HepG2 (cell line): Measurements from ENCODE around the gene RASGRF1. TPM values are rescaled to one million over a fixed set of nuclear protein-coding genes. Genes with fewer than 3 reads are reported as not detected.

Experiments used
- HDAC2 ChIP-seq: sonication (generic); formaldehyde crosslinking; IDR thresholded peaks from 2 replicates; pipeline ENCODE4 v1.4.0; 2020; ENCODE audit warnings: missing genetic modification reagents
- MYPOP ChIP-seq: sonication (generic); formaldehyde crosslinking; IDR thresholded peaks from 2 replicates; pipeline ENCODE4 v1.8.1; 2023; ENCODE audit warnings: mild to moderate bottlenecking, moderate library complexity, missing genetic modification reagents
- SALL1 ChIP-seq: sonication (generic); formaldehyde crosslinking; IDR thresholded peaks from 2 replicates; pipeline ENCODE4 v1.8.0; 2022; ENCODE audit warnings: mild to moderate bottlenecking, missing genetic modification reagents
- ZKSCAN1 ChIP-seq: fragments of 150-350 bp; IDR thresholded peaks from 2 replicates; pipeline ENCODE4 v1.6.1; 2014; ENCODE audit warnings: low read length
- polyA plus RNA-seq, 8 experiments: library from polyadenylated mRNA; depleted of rRNA in 3 of 8; stranded (reverse) in 7 of 8; unstranded in 1 of 8; fragments of >200 nt; fragmentation: Illumina TruSeq in 4 of 8; extraction: Trizol in 4 of 8; gene quantifications; 2 replicates each; pipeline versions ENCODE4 v1.2.1 to v1.2.3, GENCODE V29; 2011 to 2016; ENCODE audit warnings: low read depth in 4 of 8, missing spikeins in 1 of 8, mixed read lengths in 1 of 8; ENCODE audit not compliant: insufficient read depth in 1 of 8
- total RNA-seq, 5 experiments: library from RNA; depleted of rRNA; stranded (reverse); fragments of >200 nt; fragmentation: Illumina TruSeq; extraction: Trizol; gene quantifications; 2 replicates each; pipeline ENCODE4 v1.2.3, GENCODE V29; 2016; ENCODE audit warnings: low read depth in 1 of 5
- TF ChIP-seq, protein P1 (sequence below): sonication (generic); formaldehyde crosslinking; IDR thresholded peaks from 2 replicates; pipeline ENCODE4 v1.4.0; 2020; ENCODE audit warnings: missing genetic modification reagents, borderline replicate concordance
- TF ChIP-seq, protein P2 (sequence below): sonication (generic); formaldehyde crosslinking; IDR thresholded peaks from 2 replicates; pipeline ENCODE4 v1.4.0; 2020; ENCODE audit warnings: mild to moderate bottlenecking, missing genetic modification reagents
- TF ChIP-seq, protein P3 (sequence below): sonication (generic); formaldehyde crosslinking; IDR thresholded peaks from 2 replicates; pipeline ENCODE4 v1.4.0; 2020; ENCODE audit warnings: mild to moderate bottlenecking, missing genetic modification reagents

Gene RASGRF1
- total and polyA plus RNA-seq, 2 of the 13 experiments (the other 11 are each of a cell fraction or from before 2014, with no cell fraction given), result 0.55 to 3.0 TPM

DNA sequence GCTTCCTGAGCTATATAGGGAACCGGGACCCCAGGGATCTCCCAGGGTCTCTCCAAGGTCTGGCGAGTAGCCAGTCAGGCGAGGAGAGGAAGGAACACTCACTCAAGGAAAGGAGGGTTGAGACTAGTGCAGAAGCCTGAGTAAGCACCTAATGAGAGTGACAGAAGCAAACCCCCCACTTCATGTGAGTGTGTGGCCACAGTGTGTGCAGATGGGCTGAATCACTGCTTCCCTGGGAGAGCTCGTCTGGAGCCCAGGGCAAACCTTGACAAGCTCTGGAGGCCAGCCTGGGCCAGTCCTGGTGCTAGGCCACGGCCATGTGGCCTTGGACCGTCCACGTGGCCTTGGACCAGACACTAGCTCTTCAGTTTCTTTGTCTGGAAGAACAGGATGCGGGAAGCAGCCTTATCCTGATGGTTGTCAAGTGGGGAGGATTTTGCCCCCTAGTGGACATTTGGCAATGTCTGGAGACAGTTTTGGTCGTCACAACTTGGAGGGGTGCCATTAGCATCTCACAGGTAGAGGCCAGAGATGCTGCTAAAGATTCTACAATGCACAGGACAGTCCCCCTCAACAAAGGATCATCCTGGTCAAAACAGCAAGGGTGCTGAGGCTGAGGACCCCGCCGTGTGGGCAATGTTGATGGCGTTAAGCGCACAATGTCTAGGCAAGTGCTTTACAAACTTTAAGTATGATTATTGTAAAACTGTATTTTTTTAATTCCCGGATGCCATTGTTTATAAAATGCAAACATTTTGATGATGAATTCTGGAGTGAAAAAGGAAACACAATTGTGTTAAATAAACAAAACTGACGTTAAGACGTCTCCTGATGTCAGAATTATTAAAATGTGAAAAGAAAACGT, 110.9 kb downstream of the RASGRF1 start (continued):
- TF ChIP-seq, protein P1, sequence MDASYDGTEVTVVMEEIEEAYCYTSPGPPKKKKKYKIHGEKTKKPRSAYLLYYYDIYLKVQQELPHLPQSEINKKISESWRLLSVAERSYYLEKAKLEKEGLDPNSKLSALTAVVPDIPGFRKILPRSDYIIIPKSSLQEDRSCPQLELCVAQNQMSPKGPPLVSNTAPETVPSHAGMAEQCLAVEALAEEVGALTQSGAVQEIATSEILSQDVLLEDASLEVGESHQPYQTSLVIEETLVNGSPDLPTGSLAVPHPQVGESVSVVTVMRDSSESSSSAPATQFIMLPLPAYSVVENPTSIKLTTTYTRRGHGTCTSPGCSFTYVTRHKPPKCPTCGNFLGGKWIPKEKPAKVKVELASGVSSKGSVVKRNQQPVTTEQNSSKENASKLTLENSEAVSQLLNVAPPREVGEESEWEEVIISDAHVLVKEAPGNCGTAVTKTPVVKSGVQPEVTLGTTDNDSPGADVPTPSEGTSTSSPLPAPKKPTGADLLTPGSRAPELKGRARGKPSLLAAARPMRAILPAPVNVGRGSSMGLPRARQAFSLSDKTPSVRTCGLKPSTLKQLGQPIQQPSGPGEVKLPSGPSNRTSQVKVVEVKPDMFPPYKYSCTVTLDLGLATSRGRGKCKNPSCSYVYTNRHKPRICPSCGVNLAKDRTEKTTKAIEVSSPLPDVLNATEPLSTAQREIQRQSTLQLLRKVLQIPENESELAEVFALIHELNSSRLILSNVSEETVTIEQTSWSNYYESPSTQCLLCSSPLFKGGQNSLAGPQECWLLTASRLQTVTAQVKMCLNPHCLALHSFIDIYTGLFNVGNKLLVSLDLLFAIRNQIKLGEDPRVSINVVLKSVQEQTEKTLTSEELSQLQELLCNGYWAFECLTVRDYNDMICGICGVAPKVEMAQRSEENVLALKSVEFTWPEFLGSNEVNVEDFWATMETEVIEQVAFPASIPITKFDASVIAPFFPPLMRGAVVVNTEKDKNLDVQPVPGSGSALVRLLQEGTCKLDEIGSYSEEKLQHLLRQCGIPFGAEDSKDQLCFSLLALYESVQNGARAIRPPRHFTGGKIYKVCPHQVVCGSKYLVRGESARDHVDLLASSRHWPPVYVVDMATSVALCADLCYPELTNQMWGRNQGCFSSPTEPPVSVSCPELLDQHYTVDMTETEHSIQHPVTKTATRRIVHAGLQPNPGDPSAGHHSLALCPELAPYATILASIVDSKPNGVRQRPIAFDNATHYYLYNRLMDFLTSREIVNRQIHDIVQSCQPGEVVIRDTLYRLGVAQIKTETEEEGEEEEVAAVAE (CRISPR knock-in tag), result peak; percentile 74; the same call in 1 of the 2 replicates
- TF ChIP-seq ZKSCAN1 (peak; percentile 93), MYPOP (CRISPR knock-in tag) (peak; percentile 83; the same call in 1 of the 2 replicates), HDAC2 (CRISPR knock-in tag) (peak; percentile 82; the same call in 1 of the 2 replicates), SALL1 (peak; percentile 93)
- TF ChIP-seq, protein P2, sequence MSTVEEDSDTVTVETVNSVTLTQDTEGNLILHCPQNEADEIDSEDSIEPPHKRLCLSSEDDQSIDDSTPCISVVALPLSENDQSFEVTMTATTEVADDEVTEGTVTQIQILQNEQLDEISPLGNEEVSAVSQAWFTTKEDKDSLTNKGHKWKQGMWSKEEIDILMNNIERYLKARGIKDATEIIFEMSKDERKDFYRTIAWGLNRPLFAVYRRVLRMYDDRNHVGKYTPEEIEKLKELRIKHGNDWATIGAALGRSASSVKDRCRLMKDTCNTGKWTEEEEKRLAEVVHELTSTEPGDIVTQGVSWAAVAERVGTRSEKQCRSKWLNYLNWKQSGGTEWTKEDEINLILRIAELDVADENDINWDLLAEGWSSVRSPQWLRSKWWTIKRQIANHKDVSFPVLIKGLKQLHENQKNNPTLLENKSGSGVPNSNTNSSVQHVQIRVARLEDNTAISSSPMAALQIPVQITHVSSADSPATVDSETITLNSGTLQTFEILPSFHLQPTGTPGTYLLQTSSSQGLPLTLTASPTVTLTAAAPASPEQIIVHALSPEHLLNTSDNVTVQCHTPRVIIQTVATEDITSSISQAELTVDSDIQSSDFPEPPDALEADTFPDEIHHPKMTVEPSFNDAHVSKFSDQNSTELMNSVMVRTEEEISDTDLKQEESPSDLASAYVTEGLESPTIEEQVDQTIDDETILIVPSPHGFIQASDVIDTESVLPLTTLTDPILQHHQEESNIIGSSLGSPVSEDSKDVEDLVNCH (CRISPR knock-in tag), result no peak
- TF ChIP-seq, protein P3, sequence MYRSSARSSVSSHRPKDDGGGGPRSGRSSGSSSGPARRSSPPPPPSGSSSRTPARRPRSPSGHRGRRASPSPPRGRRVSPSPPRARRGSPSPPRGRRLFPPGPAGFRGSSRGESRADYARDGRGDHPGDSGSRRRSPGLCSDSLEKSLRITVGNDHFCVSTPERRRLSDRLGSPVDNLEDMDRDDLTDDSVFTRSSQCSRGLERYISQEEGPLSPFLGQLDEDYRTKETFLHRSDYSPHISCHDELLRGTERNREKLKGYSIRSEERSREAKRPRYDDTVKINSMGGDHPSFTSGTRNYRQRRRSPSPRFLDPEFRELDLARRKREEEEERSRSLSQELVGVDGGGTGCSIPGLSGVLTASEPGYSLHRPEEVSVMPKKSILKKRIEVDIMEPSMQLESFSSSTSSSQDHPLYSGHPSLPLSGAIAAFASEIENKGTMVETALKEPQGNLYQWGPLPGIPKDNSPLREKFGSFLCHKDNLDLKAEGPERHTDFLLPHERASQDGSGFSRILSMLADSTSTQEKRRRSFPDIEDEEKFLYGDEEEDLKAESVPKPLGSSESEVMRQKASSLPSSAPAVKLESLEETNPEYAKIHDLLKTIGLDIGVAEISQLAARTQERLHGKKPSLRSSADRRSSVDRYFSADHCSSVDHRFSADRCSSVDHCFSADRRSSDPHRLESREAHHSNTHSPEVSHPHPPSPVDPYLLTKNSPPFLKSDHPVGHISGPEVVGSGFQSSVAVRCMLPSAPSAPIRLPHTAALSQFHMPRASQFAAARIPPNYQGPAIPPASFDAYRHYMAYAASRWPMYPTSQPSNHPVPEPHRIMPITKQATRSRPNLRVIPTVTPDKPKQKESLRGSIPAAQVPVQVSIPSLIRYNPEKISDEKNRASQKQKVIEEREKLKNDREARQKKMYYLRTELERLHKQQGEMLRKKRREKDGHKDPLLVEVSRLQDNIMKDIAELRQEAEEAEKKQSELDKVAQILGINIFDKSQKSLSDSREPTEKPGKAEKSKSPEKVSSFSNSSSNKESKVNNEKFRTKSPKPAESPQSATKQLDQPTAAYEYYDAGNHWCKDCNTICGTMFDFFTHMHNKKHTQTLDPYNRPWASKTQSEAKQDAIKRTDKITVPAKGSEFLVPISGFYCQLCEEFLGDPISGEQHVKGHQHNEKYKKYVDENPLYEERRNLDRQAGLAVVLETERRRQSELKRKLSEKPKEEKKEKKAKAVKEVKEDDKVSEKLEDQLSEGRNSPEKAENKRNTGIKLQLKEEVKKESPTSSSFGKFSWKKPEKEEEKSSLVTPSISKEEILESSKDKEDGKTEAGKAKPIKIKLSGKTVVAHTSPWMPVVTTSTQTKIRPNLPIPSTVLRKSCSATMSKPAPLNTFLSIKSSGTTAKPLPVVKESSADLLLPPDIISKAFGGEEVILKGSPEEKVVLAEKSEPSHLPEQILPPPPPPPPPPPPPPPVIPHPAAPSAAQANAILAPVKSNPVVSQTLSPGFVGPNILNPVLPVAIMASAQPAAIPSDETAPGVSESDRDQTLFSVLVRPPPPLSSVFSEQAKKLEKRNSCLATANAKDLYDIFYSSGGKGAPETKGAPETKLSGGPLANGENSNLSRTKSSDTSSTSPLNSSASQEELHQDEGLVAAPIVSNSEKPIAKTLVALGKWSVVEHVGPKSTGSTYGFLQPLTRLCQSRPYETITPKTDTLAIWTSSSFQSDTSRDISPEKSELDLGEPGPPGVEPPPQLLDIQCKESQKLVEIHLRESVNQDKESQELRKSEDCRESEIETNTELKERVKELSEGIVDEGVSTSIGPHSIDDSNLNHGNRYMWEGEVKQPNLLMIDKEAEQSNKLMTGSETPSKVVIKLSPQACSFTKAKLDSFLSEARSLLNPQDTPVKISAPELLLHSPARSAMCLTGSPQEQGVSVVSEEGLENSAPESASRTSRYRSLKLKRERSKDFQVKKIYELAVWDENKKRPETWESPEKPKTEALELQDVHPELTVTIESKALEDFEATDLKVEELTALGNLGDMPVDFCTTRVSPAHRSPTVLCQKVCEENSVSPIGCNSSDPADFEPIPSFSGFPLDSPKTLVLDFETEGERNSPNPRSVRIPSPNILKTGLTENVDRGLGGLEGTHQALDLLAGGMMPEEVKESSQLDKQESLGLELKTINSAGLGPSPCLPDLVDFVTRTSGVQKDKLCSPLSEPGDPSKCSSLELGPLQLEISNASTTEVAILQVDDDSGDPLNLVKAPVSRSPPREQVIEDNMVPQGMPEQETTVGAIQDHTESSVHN, result peak; percentile 56; the same call in 1 of the 2 replicates
